NCI-H1092 treated with DMSO at 0.1 percent for 48 hours (cell line): Measurements from ENCODE around the gene FAM187B.

Experiments
- DNase-seq: peaks from one replicate; lab custom pipeline; 2025; lab: John Stamatoyannopoulos, UW

Gene FAM187B

DNA sequence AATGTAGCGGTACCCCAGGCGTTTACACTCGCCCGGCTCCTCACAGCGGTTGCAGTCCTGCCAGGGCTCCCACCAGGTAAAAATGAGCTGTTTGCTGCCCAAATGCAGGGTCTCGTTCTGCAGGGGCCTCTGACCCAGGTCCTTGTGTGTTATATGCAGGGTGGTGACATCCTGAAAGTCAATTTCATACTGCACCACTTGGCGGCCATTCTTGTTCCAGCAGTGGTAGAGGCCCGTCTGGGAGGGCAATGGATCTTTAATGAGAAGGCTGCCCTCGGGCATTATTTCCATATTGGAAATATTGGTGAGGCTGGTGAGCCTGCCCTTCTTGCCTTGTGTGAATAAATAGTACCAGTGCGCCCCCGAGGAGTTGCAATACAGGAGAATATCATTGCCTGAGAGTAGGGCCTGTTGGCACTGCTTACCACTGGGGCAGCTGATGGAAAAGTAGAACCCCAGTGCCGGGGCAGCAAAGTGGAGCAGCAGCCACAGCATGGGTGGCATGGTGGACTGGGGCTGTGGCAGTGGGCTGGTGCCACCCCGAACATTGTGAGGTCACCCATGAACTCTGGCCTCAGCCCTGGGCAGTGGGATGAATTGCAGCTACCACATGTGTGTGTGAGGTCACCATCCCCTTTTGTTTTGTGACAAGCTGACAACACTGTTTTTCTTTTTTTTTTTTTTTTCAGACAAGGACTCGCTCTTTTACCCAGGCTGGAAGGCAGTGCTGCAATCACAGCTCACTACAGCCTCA, at the start of gene FAM187B:
FAM187B (minus strand) TSS at position 563 of the 754 bp plus-strand sequence; CDS start at position 504, 59 bp downstream.
- DNase-seq = no peak

DNA sequence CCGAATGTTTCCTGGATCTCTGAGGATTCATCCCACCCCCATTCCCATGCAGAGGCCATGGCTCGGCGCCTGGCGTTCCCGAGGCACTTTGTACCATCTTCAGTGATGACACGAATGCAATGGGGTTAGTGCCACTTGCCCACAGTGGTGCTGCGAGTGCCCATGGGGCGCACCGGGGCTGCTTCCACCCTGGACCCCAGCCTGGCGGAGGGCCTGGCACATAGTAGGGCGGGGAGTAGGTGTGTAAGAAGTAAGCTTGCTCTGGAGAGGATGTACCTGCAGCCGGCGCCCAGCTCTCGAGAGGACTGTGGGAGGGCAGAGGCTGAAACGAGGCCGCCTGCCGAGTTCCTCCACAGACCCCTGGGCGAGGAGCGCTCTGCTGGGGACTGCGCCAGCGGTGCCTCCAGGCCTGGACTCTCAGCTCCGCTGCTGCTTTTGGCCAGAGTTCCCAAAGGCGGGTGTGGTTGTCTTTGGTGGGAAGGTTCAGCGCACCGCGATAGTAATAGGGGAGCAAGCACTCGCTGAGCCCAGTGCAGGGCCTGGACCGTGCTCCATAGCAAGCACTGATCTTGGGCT, 48.3 kb upstream of the FAM187B start:
- DNase-seq = no peak

DNA sequence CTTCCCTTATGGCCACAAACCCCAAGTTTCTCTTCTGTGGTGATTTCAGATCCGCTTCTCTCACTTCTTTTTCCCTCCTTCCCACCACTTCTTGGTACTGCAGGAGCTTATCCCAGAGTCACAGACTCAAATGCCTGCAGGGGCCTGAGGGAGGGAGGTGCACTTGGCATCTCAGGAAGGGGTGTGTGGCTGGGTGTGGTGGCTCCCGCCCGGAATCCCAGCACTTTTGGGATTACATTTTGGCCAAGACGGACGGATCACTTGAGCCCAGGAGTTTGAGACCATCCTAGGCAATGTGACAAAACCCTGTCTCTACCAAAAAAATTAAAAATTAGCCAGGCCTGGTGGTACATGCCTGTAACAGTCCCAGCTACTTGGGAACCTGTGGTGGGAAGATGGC, 45.8 kb upstream of the FAM187B start:
- DNase-seq = no peak

DNA sequence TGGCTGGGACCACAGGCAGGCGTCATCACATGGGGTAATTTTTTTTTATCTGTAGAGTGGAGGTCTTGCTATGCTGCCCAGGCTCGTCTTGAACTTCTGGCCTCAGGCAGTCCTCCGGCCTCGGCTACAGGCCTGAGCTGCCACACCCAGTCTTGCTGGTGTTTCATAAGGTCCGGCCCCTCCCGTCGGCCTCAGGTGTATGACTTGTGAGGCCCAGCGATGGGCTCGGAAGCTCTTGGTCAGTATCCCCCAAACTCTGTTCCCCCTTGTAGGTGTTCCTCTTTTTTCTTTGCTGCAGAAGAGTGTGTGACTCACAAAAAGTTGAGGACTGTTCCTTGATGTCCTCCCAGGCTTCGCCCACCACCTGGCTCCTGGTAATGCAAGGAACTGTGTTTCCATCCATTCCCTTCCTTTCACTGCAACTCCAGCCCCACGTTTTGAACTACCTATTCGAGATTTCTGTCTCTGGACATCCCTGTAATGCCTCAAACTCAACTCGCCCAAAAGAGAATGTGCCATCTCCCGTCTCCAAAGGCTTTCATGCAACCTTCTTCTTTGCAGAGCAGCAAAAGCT, 45.2 kb upstream of the FAM187B start:
- DNase-seq = no peak

DNA sequence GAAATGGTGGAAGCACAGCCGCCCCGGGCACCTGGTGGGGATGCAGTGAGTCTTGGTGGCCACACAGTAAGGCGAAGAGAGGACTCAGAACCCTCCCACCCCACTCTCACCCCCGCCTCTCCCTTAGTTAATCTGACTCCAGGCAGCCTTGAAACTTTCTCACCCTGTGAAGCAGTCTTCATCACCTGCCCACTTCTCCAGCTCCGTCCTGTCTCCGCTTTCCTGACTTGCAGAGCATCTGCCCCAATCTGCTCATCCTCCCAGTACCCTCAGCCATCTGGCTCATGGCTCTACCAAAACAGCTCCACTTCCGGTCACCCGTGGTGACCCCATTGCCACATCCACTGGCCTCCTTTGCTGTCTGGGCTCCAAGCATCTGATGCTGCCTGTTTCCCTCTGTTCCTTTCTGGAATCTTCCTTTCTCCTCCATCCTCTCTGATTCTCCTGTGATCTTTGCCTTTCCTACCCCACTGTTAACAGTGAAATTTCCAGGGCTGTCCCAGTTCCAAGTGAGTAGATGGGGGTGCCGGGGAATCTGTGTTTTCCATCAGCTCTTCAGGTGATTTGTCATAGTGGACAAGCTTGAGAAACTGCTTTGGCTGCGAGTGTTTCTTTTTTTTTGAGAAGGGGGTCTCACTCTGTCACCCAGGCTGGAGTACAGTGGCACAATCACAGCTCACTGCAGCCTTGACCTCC, 44.6 kb upstream of the FAM187B start:
- DNase-seq = no peak

DNA sequence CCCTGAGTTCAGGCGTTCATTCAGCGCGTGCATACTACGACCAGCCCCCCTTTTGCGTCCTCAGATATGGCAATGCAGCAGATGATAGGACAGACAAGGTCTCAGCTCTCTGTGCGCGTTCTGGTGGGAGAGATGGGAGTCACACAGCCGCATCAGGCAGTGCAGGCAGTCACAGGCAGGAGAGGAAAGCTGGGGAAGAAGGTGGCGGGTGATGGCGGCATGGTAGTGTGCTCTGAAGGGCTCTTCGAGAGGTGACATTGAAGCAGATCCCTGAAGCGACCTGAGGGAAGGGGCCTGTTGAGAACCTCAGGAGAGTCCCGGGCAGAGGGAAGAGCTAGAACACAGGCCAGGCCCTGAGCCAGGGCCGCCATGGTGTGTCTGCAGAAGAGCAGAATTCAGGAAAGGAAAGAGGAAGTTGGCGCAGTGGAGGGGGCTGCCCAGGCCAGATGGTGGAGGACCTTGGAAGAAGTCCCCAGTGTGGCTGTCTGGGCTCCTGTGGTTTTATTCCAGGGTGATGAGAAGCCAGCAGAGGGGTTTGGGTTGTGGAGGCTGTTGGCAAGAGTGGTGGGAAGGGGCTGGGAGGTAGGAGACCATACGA, 43.7 kb upstream of the FAM187B start:
- no peak for DNase-seq

DNA sequence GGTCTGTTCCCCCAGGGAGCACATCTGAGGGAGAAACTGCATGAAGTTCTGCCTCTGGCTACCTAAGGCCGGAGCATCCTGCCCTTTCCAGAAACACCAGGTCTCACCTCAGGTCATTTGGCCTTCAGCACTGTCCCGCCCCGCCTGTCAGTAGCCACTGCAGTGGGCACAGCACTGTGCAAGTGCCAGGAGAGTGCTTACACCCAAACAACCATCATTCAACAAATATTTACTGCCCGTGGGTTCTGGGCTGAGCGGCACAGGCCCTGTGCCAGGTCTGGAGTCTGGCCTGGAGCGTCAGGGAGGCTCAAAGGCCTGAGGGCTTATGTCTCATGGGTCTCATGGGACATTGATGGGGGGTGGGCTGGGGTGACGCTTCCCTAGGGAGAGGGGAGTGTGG, 43.0 kb upstream of the FAM187B start:
- DNase-seq = no peak

DNA sequence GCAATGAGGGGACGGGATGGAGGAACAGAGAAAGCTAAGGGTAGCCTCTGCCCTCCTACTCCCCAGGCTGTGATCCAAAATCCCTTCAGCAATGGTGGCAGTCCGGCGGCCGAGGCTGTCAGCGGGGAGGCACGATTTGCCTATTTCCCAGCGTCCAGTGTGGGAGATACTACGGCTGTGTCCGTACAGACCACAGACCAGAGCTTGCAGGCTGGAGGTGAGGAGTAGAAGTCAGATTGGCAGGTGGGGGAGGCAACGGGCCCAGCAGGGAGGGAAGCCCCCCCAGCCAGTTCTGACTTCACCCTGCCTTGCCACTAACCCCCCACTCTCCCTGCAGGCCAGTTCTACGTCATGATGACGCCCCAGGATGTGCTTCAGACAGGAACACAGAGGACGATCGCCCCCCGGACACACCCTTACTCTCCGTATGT, 41.9 kb upstream of the FAM187B start:
- DNase-seq = no peak

DNA sequence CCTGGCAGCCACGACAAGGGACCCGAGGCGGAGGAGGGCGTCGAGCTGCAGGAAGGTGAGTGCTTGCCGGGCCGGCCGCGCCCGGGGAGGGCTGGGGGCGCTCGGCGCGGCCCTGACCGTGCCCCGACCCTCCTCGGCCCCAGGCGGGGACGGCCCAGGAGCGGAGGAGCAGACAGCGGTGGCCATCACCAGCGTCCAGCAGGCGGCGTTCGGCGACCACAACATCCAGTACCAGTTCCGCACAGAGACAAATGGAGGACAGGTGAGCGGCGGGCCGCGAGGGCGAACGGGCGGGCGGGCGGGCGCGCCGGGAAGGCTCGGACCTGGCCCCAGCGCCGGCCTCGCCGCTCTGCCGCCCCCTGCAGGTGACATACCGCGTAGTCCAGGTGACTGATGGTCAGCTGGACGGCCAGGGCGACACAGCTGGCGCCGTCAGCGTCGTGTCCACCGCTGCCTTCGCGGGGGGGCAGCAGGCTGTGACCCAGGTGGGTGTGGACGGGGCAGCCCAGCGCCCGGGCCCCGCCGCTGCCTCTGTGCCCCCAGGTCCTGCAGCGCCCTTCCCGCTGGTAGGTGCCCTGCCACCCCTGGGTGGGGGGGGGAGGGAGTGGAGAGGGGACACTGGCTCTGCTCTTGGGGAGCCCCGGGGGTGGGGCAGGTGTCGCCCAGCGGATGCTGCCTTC, 41.0 kb upstream of the FAM187B start:
- DNase-seq = peak; percentile 67

DNA sequence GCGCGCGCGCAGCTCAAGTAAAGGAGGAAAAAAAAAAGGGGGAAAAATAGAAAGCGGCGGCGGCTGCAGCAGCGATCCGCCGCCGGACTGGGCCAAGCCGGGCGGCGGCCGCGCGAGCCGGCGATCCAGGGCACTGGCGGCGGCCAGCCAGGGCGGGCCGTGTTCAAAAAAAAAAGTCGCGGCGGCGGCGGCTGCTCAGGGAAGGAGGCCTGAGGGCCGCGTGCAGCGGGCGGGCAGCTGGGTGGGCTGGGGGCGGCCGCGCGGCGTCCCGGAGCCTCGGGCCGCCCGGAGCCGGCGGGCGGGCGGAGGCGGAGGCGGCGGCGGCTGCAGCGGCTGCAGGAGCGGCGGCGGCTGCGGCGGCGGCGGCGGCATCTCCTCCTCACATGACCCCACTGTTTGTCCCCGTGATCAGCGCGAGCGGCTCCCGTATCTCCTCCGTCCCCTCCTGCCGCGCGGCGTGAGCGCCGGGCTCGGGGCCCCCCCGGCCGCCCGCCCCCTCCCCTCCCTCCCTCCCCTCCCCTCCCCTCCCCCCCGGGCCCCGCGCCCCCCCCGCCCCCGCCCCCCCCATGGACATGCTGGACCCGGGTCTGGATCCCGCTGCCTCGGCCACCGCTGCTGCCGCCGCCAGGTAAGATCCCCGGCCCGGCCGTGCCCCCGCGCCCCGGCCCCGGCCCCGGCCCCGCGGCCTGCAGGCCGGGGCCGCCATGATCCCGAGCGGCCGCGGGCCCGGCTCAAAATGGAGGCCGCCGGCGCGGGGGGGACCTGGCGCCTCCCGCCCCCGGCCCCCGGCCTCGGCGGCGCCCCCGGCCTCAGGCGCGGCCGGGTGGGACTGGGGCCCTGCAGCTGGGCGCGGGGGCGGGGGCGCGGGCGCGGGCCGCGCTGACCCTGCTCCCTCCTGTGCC, 40.2 kb upstream of the FAM187B start, which contains the start of gene USF2:
USF2 (plus strand) TSS at position 427 of the 902 bp plus-strand sequence; CDS start at position 567, 140 bp downstream.
- peak; percentile 49 for DNase-seq

DNA sequence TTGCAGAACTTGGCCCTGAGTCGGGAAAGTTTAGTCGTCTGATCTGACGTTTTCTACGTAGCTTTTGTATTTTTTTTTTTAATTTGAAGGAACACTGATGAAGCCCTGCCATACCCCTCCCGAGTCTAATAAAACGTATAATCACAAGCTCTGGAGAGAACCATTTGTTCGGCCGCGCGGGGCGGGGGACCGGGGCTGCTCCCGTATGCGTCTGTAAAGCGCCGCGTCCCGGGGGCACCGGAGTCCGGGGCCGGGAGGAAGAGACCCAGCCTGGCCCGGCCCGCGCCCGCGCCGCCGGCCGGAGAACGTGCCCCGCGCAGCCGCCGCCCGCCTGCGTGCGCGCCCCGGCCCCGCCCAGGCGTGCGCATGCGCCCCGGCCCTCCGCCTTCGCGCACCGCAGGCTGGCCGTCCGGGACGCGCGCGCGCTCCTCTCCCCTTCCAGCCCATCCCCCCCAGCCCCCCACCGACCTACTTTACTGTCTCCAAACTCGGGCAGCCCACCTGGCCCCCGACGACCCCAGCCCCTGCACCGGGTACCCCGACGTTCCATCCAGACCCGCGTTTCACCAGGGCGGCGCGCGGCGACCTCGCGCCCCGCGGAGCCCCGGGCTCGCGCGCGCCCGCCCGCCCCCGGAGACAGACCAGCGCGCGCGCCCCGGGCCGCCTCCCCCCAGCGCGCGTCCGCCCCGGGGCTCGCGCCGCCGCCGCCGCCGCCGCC, 39.4 kb upstream of the FAM187B start:
- DNase-seq = peak; percentile 38

DNA sequence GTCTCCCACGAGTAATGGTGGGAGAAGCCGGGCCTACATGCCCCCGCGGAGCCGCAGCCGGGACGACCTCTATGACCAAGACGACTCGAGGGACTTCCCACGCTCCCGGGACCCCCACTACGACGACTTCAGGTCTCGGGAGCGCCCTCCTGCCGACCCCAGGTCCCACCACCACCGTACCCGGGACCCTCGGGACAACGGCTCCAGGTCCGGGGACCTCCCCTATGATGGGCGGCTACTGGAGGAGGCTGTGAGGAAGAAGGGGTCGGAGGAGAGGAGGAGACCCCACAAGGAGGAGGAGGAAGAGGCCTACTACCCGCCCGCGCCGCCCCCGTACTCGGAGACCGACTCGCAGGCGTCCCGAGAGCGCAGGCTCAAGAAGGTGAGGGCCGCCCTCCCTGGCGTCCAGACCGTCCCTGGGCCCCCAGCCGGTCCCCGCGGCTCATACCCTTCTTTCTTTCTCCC, 38.8 kb upstream of the FAM187B start:
- DNase-seq = no peak

DNA sequence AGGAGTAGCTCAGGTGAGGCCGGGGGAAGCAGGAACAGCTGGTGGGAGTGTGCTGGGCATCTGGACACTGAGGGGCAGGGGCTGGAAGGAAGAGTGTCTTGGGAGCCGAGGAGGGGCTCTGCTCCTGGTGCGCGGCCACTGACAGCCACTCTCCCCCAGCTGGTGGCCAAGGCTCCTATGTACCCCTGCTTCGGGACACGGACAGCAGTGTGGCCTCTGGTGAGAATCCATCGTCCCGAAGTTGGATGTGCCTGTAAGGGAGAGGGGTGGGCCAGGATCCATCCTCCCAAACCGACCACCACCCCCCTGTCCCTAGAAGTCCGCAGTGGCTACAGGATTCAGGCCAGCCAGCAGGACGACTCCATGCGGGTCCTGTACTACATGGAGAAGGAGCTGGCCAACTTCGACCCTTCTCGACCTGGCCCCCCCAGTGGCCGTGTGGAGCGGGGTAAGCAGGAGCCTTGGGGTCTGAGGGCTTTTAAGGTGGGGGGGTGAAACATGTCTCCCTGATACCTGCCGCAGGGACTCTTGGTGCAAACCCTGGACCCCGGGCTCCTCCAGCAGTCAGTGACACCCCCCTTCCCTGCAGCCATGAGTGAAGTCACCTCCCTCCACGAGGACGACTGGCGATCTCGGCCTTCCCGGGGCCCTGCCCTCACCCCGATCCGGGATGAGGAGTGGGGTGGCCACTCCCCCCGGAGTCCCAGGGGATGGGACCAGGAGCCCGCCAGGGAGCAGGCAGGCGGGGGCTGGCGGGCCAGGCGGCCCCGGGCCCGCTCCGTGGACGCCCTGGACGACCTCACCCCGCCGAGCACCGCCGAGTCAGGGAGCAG, 38.2 kb upstream of the FAM187B start:
- DNase-seq = no peak

DNA sequence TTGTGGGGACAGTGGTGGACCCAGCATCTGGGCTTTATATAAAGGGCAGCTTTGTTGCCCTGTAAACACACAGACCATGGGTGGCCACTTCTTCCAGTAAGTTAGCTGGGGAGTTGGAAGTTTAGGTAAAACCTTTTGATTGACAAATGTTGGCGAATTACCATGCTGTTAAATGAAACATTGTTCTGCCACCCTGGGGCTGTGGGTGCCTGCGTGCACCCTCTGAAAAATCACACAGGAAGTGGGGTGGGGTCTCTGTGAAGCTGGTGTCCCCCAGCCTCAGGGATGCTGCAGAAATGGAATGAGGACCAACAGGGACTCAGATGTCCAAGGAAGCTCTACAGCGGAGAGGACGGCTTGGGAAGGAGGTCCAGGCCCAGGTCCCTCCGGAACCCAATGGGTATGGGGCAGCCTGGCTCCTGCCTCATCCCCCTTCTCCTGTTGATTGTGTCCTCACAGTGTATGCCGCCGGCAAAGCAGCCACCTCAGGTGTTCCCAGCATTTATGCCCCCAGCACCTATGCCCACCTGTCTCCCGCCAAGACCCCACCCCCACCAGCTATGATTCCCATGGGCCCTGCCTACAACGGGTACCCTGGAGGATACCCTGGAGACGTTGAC, 37.5 kb upstream of the FAM187B start:
- no peak for DNase-seq

DNA sequence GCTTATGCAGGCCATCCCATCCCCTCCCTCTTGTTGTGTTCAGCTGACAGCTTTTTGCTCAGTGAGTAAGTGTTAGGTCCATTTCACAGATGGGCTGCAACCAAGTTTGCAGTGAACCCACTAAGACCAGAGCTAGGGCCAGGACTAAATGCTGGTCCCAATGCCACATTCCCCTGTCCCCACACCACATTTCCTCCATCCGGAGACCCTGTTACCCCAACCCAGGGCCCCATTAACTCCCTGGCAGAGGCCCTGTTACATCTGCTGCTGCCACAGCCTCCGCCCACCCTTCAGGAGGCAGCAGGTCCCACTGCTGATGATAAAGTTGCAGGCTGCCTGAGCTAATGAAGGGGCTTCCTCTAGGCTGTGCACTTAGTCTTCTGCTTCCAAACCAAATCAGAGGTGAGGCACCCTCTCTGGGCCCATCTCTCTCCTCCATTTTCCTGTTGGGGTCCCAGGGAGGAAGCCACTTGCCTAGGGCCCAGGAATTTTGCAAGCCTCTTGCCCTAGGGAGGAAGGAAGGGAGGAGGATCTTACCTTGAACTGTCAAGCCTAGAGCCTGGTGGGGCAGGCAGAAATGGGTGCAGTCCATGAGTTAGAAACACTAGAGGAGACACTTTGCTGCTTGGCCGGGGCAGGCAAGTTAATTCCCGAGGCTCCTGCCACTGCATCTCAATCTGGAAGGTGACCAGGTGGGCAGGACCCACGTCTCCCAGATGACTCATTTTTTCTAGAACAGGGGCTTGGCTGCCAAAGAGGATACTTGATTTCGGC, 36.8 kb upstream of the FAM187B start:
- DNase-seq = no peak

DNA sequence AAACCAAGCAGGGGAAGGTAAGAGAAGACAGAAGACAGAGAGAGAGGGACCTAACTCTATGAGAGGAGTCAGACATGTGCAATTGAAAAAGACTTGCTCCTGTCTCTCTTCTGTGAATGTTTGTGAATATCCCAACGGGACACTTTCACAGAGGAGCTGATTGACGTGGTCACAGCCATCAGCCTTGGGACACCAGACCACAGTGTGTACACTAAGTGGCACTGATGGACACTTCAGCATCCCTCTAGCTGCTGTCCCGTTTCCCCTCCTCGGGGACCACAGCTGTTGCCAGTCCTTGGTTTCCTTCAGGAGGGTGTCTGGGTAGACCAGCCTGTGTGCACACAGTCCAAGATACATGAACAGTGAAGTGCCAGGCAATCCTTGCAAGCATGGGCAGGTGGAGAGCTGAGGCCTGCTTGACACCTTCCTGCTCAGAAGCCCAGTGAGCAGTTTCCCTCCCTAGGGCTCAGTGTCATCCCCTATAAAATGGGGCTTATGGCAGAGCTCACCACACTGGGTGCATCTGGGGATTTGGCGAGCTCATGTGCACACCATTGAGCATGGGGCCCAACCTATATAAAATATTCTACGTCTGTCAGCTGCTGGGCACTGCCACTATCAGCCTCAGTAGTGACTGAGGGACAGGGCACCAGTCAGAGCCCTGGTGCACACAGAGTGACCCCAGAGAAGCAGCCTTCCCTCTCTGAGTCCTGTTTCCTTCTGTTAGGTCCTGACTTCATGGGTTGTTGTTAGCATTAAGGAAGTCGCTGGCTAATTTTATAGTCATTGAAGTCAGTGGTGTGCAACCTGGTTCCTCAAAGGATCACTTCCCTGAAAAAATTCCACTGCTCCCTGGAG, 36.0 kb upstream of the FAM187B start:
- DNase-seq = no peak
